HCT116 (cell line): ENCODE data around the gene TNFRSF21. TPM values are rescaled to one million over a fixed set of nuclear protein-coding genes. Genes with fewer than 3 reads are reported as not detected.

Source experiments
- ATAC-seq: fragments of 200-7000 bp; cut with Tn5 transposase; 2 replicates; pipeline ENCODE4 v1.9.1; 2020; ENCODE audit warnings: mild to moderate bottlenecking, moderate library complexity
- BruUV-seq: library from RNA; stranded (reverse); fragments of 400-500 nt; replicated peaks from 2 replicates; lab custom pipeline; 2021; lab: Mats Ljungman, UMichigan
- CTCF ChIA-PET: fragments of 300-600 bp; sonication (Branson Sonifier 250); formaldehyde crosslinking; loops from one replicate; lab custom pipeline; 2021; ENCODE audit warnings: antibody characterized with exemption; lab: Charles Lee
- POLR2A ChIA-PET: fragments of 300-600, 350-600 bp; sonication (Branson Sonifier 250); formaldehyde crosslinking; loops from one replicate; lab custom pipeline; 2021; ENCODE audit warnings: antibody characterized with exemption; lab: Charles Lee
- RAD21 ChIA-PET, 2 experiments: fragments of 300-600 bp; sonication (Branson Sonifier 250); formaldehyde crosslinking; loops; one replicate each; lab custom pipeline; 2023; ENCODE audit warnings: low total read pairs in 2 of 2; ENCODE audit not compliant: uncharacterized antibody in 2 of 2, unreplicated experiment in 2 of 2, low non-redundant PET in 1 of 2; lab: Charles Lee
- DNase-seq: peaks from one replicate; pipeline ENCODE4 v3.0.0-alpha.2; 2010; ENCODE audit warnings: low read depth, low spot score
- H2AFZ ChIP-seq: fragments of 200-600 bp; shearing (Covaris generic), sonication (generic); 2 replicates; pipeline ENCODE4 v1.6.1; 2017; ENCODE audit warnings: low read depth, mixed run types, mixed read lengths, antibody characterized with exemption, low read length; ENCODE audit not compliant: poor library complexity, severe bottlenecking
- H3K27ac ChIP-seq: 2 replicates; pipeline ENCODE4 v1.5.1; 2012; ENCODE audit warnings: low read depth, low read length
- H3K27me3 ChIP-seq: fragments of 200-600 bp; sonication (generic); 2 replicates; pipeline ENCODE4 v1.6.1; 2016; ENCODE audit warnings: mixed run types, low read length, mixed read lengths; ENCODE audit not compliant: insufficient read depth
- H3K36me3 ChIP-seq, 2 experiments: fragments of 200-500 bp in 1 of 2; fragments of 200-600 bp in 1 of 2; sonication (Bioruptor generic) in 1 of 2; sonication (generic) in 1 of 2; 2 replicates each; pipeline versions ENCODE4 v1.5.1 to v1.6.1; 2014 to 2016; ENCODE audit warnings: low read length in 2 of 2, inconsistent platforms in 1 of 2, mixed read lengths in 1 of 2, mixed run types in 1 of 2; ENCODE audit not compliant: insufficient read depth in 2 of 2, control insufficient read depth in 1 of 2
- H3K4me1 ChIP-seq, 2 experiments: fragments of 200-600 bp in 1 of 2; sonication (generic) in 1 of 2; 2 replicates each; pipeline versions ENCODE4 v1.5.1 to v1.6.1; 2012 to 2017; ENCODE audit warnings: low read length in 2 of 2, inconsistent platforms in 1 of 2, mild to moderate bottlenecking in 1 of 2, mixed read lengths in 1 of 2, mixed run types in 1 of 2, moderate library complexity in 1 of 2; ENCODE audit not compliant: insufficient read depth in 2 of 2, control insufficient read depth in 1 of 2
- H3K4me2 ChIP-seq: fragments of 200-600 bp; sonication (generic); 2 replicates; pipeline ENCODE4 v1.6.1; 2017; ENCODE audit warnings: mixed run types, low read length, mixed read lengths
- H3K4me3 ChIP-seq, 2 experiments: fragments of 200-600 bp in 1 of 2; sonication (generic) in 1 of 2; replicated peaks in 1 of 2; 2 replicates each; pipeline ENCODE4 v1.5.1; 2011 to 2016; ENCODE audit warnings: low read length in 2 of 2, control low read depth in 1 of 2, low read depth in 1 of 2, mild to moderate bottlenecking in 1 of 2, mixed read lengths in 1 of 2, mixed run types in 1 of 2
- H3K79me2 ChIP-seq: fragments of 200-600 bp; sonication (generic); 2 replicates; pipeline ENCODE4 v1.6.1; 2017; ENCODE audit warnings: mild to moderate bottlenecking, mixed run types, low read length, moderate library complexity, mixed read lengths; ENCODE audit not compliant: insufficient read depth
- H3K9ac ChIP-seq: fragments of 200-600 bp; sonication (generic); 2 replicates; pipeline ENCODE4 v1.6.1; 2016; ENCODE audit warnings: low read length, mixed read lengths
- H3K9me2 ChIP-seq: fragments of 200-600 bp; sonication (generic), shearing (Covaris generic); 2 replicates; pipeline ENCODE4 v1.6.1; 2017; ENCODE audit warnings: mixed run types, mild to moderate bottlenecking, moderate library complexity; ENCODE audit not compliant: insufficient read depth
- H3K9me3 ChIP-seq, 2 experiments: fragments of 200-500 bp in 1 of 2; fragments of 200-600 bp in 1 of 2; sonication (Bioruptor generic) in 1 of 2; sonication (generic) in 1 of 2; 2 replicates each; pipeline ENCODE4 v1.6.1; 2014 to 2017; ENCODE audit warnings: low read length in 2 of 2, mixed read lengths in 2 of 2, inconsistent platforms in 1 of 2, low read depth in 1 of 2, mild to moderate bottlenecking in 1 of 2, mixed run types in 1 of 2, moderate library complexity in 1 of 2; ENCODE audit not compliant: control insufficient read depth in 1 of 2, insufficient read depth in 1 of 2
- H4K20me1 ChIP-seq: fragments of 200-600 bp; sonication (generic), shearing (Covaris generic); 2 replicates; pipeline ENCODE4 v1.6.1; 2017; ENCODE audit warnings: mixed run types, mild to moderate bottlenecking, moderate library complexity; ENCODE audit not compliant: insufficient read depth
- CBX3 ChIP-seq: IDR thresholded peaks from 2 replicates; pipeline ENCODE4 v1.6.1; 2012; ENCODE audit warnings: low read depth
- CEBPB ChIP-seq: IDR thresholded peaks from 2 replicates; pipeline ENCODE4 v1.6.1; 2012; ENCODE audit warnings: low read depth
- EGR1 ChIP-seq: IDR thresholded peaks from 2 replicates; pipeline ENCODE4 v1.6.1; 2012; ENCODE audit warnings: low read depth
- ELF1 ChIP-seq: IDR thresholded peaks from 2 replicates; pipeline ENCODE4 v1.6.1; 2012; ENCODE audit warnings: low read depth, borderline replicate concordance
- EZH2 ChIP-seq: fragments of 200-600 bp; sonication (generic); IDR thresholded peaks from 2 replicates; pipeline ENCODE4 v1.6.1; 2017; ENCODE audit warnings: antibody characterized with exemption, mixed run types
- EZH2phosphoT487 ChIP-seq: fragments of 200-600 bp; IDR thresholded peaks from 2 replicates; pipeline ENCODE4 v1.6.1; 2018; ENCODE audit warnings: antibody characterized with exemption, borderline replicate concordance
- FOSL1 ChIP-seq: IDR thresholded peaks from 2 replicates; pipeline ENCODE4 v1.6.1; 2012; ENCODE audit warnings: low read depth
- JUND ChIP-seq: IDR thresholded peaks from 2 replicates; pipeline ENCODE4 v1.6.1; 2012
- POLR2A ChIP-seq: IDR thresholded peaks from 2 replicates; pipeline ENCODE4 v1.7.0; 2011; ENCODE audit warnings: borderline replicate concordance; ENCODE audit not compliant: insufficient read depth, insufficient read length; ENCODE audit errors: extremely low read depth
- SP1 ChIP-seq: IDR thresholded peaks from 2 replicates; pipeline ENCODE4 v1.6.1; 2012; ENCODE audit warnings: low read depth
- SRF ChIP-seq: IDR thresholded peaks from 2 replicates; pipeline ENCODE4 v1.6.1; 2012; ENCODE audit warnings: low read depth
- TCF7L2 ChIP-seq: IDR thresholded peaks from 2 replicates; pipeline ENCODE4 v1.7.0; 2011; ENCODE audit warnings: borderline replicate concordance, inconsistent platforms; ENCODE audit not compliant: insufficient read depth, insufficient read length; ENCODE audit errors: extremely low read depth
- YY1 ChIP-seq: IDR thresholded peaks from 2 replicates; pipeline ENCODE4 v1.6.1; 2011; ENCODE audit warnings: low read length, low read depth, moderate library complexity, mild to moderate bottlenecking; ENCODE audit not compliant: insufficient replicate concordance; ENCODE audit errors: extremely low read depth
- ZFX ChIP-seq: fragments of 450-650 bp; IDR thresholded peaks from 2 replicates; pipeline ENCODE4 v1.6.1; 2017
- ZNF274 ChIP-seq: fragments of 200-500 bp; sonication (Bioruptor generic); IDR thresholded peaks from 2 replicates; pipeline ENCODE4 v1.6.1; 2014; ENCODE audit warnings: mild to moderate bottlenecking, low read depth, low read length, inconsistent platforms
- intact Hi-C: fragments of 100-400 bp; cut with micrococcal nuclease; formaldehyde crosslinking; loops from 2 replicates; pipeline ENCODE4 v1.10.0; 2022
- total RNA-seq: library from RNA; stranded (reverse); gene quantifications from one replicate; pipeline ENCODE4 v1.2.1, GENCODE V29; 2021; ENCODE audit not compliant: unreplicated experiment
- TF ChIP-seq, protein P1 (sequence below): IDR thresholded peaks from 2 replicates; pipeline ENCODE4 v1.6.1; 2012; ENCODE audit warnings: low read depth
- TF ChIP-seq, protein P2 (sequence below): IDR thresholded peaks from 2 replicates; pipeline ENCODE4 v1.6.1; 2011; ENCODE audit warnings: mild to moderate bottlenecking, low read length, moderate library complexity; ENCODE audit not compliant: insufficient replicate concordance; ENCODE audit errors: extremely low read depth
- TF ChIP-seq, protein P3 (sequence below): IDR thresholded peaks from 2 replicates; pipeline ENCODE4 v1.6.1; 2012
- TF ChIP-seq, protein P4 (sequence below), 3 experiments: fragments of 200-600 bp in 1 of 3; sonication (generic) in 1 of 3; IDR thresholded peaks in 2 of 3; conservative IDR thresholded peaks in 1 of 3; 2 replicates each; pipeline ENCODE4 v1.5.1; 2012 to 2017; ENCODE audit warnings: low read depth in 2 of 3, low read length in 2 of 3, antibody characterized with exemption in 1 of 3, borderline replicate concordance in 1 of 3, control low read depth in 1 of 3, mild to moderate bottlenecking in 1 of 3, mixed read lengths in 1 of 3, mixed run types in 1 of 3, moderate library complexity in 1 of 3; ENCODE audit not compliant: insufficient read depth in 1 of 3

Gene TNFRSF21
- total RNA-seq, 1 experiment from 2014 or later, result 48.3 TPM

DNA sequence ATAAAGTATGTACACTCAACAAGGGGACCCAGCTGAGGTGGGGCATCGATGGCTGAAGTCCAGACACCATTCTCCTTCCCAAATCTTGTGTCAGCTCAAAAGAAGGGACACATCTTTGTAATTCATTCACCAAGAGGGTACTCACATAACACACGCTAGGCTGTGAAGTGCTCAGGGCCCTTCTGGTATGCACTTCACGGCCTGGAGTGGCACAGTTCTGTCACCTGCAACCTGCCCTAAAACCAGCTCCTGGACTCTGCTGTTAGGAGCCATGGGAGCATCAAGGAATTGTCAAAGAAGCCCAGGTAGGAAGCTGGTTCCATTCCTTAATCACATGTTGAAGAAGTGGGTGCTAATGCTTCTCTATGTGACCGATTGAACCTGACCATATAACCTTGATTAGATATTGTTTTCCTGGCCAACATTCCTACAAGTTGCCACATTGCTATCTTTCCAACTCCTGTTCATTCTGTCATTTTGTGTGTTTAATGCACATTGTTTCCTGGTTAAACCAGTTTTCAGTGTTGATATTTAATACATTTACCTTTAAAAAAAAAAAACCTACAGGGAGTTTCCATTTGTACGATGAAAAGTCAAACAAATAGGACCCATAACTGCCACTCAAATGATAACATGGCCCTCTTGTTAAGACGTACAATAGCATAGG lies 127.3 kb downstream of the TNFRSF21 start:
- TF ChIP-seq, protein P1, sequence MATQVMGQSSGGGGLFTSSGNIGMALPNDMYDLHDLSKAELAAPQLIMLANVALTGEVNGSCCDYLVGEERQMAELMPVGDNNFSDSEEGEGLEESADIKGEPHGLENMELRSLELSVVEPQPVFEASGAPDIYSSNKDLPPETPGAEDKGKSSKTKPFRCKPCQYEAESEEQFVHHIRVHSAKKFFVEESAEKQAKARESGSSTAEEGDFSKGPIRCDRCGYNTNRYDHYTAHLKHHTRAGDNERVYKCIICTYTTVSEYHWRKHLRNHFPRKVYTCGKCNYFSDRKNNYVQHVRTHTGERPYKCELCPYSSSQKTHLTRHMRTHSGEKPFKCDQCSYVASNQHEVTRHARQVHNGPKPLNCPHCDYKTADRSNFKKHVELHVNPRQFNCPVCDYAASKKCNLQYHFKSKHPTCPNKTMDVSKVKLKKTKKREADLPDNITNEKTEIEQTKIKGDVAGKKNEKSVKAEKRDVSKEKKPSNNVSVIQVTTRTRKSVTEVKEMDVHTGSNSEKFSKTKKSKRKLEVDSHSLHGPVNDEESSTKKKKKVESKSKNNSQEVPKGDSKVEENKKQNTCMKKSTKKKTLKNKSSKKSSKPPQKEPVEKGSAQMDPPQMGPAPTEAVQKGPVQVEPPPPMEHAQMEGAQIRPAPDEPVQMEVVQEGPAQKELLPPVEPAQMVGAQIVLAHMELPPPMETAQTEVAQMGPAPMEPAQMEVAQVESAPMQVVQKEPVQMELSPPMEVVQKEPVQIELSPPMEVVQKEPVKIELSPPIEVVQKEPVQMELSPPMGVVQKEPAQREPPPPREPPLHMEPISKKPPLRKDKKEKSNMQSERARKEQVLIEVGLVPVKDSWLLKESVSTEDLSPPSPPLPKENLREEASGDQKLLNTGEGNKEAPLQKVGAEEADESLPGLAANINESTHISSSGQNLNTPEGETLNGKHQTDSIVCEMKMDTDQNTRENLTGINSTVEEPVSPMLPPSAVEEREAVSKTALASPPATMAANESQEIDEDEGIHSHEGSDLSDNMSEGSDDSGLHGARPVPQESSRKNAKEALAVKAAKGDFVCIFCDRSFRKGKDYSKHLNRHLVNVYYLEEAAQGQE, result no peak
- TF ChIP-seq, protein P2, sequence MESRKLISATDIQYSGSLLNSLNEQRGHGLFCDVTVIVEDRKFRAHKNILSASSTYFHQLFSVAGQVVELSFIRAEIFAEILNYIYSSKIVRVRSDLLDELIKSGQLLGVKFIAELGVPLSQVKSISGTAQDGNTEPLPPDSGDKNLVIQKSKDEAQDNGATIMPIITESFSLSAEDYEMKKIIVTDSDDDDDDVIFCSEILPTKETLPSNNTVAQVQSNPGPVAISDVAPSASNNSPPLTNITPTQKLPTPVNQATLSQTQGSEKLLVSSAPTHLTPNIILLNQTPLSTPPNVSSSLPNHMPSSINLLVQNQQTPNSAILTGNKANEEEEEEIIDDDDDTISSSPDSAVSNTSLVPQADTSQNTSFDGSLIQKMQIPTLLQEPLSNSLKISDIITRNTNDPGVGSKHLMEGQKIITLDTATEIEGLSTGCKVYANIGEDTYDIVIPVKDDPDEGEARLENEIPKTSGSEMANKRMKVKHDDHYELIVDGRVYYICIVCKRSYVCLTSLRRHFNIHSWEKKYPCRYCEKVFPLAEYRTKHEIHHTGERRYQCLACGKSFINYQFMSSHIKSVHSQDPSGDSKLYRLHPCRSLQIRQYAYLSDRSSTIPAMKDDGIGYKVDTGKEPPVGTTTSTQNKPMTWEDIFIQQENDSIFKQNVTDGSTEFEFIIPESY, result no peak
- TF ChIP-seq YY1, result no peak
- TF ChIP-seq EGR1, result no peak
- TF ChIP-seq SP1, result no peak
- TF ChIP-seq CEBPB, result no peak
- no peak for TF ChIP-seq EZH2
- no peak for TF ChIP-seq ZFX
- TF ChIP-seq ELF1, result no peak
- no peak for TF ChIP-seq FOSL1
- TF ChIP-seq ZNF274, result no peak
- TF ChIP-seq CBX3, result no peak
- TF ChIP-seq SRF, result no peak
- no peak for TF ChIP-seq POLR2A
- TF ChIP-seq EZH2phosphoT487, result no peak
- TF ChIP-seq, protein P3, sequence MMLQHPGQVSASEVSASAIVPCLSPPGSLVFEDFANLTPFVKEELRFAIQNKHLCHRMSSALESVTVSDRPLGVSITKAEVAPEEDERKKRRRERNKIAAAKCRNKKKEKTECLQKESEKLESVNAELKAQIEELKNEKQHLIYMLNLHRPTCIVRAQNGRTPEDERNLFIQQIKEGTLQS, result no peak
- TF ChIP-seq, protein P4, sequence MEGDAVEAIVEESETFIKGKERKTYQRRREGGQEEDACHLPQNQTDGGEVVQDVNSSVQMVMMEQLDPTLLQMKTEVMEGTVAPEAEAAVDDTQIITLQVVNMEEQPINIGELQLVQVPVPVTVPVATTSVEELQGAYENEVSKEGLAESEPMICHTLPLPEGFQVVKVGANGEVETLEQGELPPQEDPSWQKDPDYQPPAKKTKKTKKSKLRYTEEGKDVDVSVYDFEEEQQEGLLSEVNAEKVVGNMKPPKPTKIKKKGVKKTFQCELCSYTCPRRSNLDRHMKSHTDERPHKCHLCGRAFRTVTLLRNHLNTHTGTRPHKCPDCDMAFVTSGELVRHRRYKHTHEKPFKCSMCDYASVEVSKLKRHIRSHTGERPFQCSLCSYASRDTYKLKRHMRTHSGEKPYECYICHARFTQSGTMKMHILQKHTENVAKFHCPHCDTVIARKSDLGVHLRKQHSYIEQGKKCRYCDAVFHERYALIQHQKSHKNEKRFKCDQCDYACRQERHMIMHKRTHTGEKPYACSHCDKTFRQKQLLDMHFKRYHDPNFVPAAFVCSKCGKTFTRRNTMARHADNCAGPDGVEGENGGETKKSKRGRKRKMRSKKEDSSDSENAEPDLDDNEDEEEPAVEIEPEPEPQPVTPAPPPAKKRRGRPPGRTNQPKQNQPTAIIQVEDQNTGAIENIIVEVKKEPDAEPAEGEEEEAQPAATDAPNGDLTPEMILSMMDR (IDR thresholded peaks at IDR 0.05 in 2 of 3, conservative IDR thresholded peaks at IDR 0.05 in 1 of 3; ENCODE audit: borderline replicate concordance in 1 of 3, insufficient read depth in 1 of 3, low read depth in 2 of 3, low read length in 2 of 3), result no peak
- no peak for TF ChIP-seq JUND
- no peak for TF ChIP-seq TCF7L2
- no peaks in the 10 kb centered on the region for H3K36me3 ChIP-seq
- no peaks in the 10 kb centered on the region for H3K9me3 ChIP-seq
- no peaks in the 10 kb centered on the region for H3K79me2 ChIP-seq
- ChIA-PET POLR2A (no interaction called here), CTCF (no interaction called here), RAD21 (no interaction called here)
- no peak overlapping the region for H3K4me2 ChIP-seq
- no peaks in the 10 kb centered on the region for H3K9me2 ChIP-seq
- DNase-seq, result no peak
- no peaks in the 10 kb centered on the region for H3K27me3 ChIP-seq
- H4K20me1 ChIP-seq, result no peaks in the 10 kb centered on the region
- H3K9ac ChIP-seq, result no peak overlapping the region
- peaks cover 0 to 24% of the 10 kb centered on the region in 2 experiments; a peak in 2 of 4 replicates for H3K4me1 ChIP-seq
- H3K4me3 ChIP-seq, result no peak overlapping the region
- intact Hi-C loops, result no loop called here
- no peak for ATAC-seq
- H3K27ac ChIP-seq, result no peak overlapping the region
- H2AFZ ChIP-seq, result no peak overlapping the region
- no TSS peak for BruUV-seq
